HuH-7 (cell line): ENCODE measurements around the gene CRLF1.
"Not testable (repeated sequence)": the region's sequence is repeated elsewhere in the genome, so short reads cannot be mapped to it uniquely, and the experiment has no call there.

Experiments used
- DNase-seq: peaks from one replicate; pipeline ENCODE4 v3.0.0; 2011; ENCODE audit warnings: low spot score

CRLF1 gene

GRCh38 chr19:18592732-18593131, 13.9 kb downstream of the CRLF1 start:
- not testable (repeated sequence) for DNase-seq

- DNase-seq: no peak
Observed at GRCh38 chr19:18591735-18592385, 14.7 kb downstream of the CRLF1 start.

DNA sequence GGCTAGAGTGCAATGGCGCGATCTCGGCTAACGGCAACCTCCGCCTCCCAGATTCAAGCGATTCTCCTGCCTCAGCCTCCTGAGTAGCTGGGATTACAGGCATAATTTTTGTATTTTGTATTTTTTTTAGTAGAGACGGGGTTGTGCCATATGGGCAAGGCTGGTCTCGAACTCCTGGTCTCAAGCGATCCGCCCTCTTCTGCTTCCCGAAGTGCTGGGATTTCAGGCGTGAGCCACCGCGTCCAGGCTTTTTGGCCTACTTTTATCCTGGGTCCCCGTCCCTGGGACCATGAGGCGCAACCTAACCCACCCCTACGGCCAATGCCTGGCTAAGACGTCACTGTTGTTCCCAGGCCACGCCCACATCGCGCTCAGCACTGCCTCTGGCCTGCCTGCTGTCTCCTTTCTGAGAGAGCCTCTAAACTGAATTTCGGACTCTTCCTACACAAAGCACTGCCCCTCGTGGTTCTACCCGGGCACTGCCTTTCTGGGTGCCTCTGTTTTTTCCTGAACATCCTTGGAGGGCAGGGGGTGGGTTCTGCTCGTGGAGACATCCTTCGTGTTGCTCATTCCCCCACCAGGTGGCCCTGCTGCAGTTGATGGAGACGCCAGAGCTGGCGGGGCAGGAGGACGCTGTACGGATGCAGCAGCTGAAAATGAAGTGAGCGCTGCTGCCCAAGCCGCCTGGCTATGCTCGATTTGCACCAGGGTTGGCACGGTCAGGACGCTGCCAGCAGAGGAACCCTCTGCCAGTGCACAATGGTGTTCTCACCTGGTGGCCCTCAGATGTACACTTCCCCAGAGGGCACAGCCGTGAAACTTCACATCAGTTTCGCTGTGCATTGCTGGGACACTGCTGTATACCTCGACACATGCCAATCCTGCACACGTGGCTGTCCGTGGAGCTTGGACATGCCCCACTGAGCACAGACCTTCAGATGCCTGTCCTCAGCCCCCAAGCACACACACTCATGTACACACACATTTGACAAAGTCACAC, 16.0 kb downstream of the CRLF1 start:
- no peak for DNase-seq

DNA sequence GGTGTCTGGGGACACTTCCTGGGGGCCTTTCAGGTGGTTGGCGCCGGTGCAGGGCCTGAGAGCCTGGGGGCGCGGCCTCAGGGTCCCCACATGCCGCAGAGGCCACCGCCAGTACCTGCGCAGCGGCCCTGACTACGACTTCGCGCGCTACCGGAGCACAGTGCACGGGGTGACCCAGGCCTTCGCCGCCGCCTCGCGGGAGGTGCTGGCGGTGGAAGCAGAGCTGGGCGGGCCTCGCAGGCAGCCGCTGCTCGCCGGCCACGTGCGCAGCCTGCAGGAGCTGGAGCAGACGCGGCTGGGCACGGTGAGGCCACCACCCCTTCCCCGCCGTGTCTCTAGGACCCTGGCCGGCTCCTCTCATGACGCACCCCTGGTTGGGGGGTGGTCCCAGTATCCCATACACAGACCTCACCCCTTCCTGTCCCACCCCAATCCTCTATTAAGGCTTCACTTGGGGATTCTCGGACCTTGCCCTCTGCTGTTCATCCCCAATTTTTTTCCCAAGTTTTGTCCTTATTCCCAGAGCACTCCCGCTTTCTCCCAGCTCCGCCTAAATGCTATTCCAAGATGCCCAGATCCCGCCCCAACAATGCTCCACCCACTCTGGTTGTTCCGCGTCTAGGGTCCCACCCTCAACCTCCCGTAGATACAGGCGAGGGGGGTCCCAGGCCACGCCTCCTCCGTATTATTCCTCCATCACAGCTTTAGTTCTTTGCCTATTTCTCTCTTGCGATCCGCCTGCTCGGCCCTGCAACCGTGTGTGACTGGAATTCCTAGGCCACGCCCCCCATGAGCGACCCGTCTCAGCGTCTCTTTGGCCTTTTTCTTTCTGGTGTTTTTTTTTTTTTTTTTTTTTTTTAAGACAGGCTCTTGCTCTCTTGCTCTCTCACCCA, 17.0 kb downstream of the CRLF1 start:
- no peak for DNase-seq

DNA sequence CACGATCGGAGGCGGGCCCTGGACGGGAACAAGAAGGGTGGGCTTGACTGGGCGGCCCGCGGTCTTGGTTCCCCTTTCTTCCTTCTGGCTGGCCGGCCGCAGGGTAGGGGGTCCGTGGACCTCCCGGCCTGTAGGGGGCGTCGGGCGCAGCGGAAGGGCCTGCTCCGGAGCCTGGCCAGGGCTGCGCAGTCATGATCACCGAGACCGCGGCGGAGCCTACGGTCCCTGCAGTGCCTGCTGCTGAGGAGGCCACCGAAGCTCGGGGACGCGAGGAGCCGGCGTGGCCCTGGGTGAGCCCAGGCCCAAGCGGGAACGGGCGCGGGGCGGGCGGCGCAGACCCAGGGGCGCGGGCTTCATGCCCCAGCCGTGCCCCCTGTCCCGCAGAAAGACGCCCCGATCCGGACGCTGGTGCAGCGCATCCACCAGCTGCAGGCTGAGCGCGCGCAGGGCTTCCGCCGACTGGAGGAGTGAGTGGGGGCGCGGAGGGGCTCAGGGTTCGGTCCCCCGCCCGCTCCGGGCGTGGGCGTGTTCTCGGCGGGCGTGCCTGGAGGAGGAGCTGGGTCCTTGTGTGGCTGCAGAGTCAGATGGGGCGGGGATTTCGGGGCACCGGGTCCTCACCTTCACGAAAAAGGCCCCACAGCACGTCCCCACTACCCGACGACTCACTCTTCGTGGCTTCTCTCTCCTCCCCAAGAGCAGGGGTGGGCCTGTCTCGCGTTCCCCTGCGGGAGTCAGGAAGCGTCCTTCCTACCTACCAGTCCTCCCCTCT, 17.8 kb downstream of the CRLF1 start, which contains the start of gene REX1BD:
Gene REX1BD (plus strand): TSS at position 188 of the 769 bp plus-strand sequence. CDS start 4 bp downstream, at position 192.
- peak; percentile 70 for DNase-seq

- DNase-seq: no peak
Observed at GRCh38 chr19:18587962-18588610, 18.5 kb downstream of the CRLF1 start.

DNA sequence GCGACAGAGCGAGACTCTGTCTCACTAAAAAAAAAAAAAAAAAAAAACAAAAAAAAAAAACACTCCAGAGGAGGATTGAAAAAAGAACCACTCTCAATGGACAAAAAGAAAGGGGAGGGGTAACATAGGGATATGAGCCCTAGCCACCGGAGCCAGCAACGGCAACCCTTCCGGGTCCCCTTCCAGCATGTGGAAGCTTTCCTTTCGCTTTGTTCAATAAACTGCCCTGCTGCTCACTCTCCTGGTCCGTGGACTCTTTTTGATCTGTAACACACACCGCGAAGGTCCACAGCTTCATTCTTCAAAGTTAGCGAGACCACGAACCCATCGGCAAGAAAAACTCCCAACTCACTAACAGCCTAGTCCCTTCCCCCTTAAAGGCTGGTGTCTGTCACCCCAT, 19.0 kb downstream of the CRLF1 start:
- DNase-seq: no peak

GRCh38 chr19:18586306-18586705, 20.3 kb downstream of the CRLF1 start:
- DNase-seq: no peak

GRCh38 chr19:18580311-18580710, 26.3 kb downstream of the CRLF1 start:
- no peak for DNase-seq

DNA sequence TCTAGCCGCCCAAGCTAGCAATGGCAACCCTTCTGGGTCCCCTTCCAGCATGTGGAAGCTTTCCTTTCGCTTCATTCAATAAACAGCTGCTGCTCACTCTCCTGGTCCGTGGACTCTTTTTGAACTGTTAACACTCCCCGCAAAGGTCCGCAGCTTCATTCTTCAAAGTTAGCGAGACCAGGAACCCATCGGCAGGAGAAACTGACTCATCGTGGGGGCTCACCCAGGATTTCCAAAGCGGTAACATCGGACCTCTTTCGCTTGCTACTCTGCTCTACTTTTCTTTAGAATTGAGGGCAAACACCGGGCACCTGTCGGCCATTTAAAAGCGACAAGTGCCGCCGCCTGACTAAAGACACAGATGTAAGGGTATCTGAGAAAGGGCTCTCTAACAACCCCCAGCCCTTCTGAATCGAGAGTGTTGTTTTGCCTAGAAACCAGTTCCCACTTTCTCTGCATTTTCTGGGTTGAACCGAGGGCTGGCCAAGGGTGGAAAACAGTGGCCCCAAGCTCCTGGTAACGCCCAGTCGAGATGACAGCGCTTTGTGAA, 29.2 kb downstream of the CRLF1 start:
- DNase-seq: no peak

- DNase-seq: no peak
Observed at GRCh38 chr19:18576383-18576782, 30.2 kb downstream of the CRLF1 start.

DNA sequence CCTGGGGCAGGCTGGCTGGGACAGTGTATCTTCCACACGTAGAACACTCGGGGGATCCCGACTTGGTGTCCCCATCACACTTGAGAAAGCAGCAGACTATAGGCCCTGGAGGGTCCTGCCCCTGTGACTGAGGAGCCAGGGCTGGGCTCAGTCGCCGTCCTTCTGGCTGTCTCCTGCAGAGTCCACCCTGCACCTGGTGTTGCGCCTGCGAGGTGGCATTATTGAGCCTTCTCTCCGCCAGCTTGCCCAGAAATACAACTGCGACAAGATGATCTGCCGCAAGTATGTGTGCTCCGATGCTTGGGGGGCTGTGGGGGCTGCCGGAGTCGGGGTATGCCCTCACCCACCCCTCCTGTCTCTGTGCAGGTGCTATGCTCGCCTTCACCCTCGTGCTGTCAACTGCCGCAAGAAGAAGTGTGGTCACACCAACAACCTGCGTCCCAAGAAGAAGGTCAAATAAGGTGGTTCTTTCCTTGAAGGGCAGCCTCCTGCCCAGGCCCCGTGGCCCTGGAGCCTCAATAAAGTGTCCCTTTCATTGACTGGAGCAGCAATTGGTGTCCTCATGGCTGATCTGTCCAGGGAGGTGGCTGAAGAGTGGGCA, 31.8 kb downstream of the CRLF1 start:
- DNase-seq: no peak

GRCh38 chr19:18571564-18572344, 34.8 kb downstream of the CRLF1 start, which contains the start of gene UBA52:
UBA52 (plus strand) TSS chr19:18571857; CDS start chr19:18573301, 1,444 bp downstream.
- DNase-seq: peak; percentile 87

GRCh38 chr19:18568367-18568766, 38.2 kb downstream of the CRLF1 start:
- DNase-seq: no peak

DNA sequence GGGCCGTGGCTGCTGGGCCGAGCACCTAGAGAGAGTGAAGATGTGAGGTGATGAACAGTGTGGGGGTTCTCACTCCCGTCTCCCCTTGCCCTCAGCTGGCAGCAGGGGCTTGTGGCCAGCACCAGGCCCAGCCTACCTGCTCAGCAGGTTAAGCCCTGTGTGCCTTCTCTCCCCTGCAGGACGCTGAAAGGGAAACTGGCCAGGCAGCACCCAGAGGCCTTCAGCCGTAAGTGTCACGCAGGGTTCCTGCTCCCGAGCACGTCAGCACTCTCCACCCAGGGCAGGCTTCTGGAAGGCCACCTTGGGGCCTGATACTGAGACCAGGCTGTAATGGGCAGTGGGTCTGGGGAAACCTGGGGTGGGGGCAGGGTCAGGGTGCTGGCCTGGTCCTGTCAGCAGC, 39.6 kb downstream of the CRLF1 start:
- no peak for DNase-seq

DNA sequence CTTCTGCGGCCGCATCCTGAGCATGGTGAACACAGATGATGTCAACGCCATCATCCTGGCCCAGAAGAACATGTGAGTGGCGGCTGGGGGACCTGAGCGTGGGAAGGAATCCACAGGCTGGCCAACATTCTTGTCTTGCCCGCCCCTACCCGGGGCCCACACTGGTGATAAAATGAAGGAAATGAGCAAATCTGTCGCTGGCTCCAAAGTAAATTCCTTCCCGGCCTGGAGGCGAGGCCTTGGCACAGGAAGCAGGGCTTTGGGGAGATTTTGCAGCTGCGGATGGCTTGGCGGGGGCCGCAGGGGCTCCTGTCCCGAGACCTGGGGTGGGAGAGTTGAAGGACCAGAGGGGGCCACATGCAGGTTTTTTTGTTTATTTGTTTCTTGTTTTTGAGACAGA, 44.5 kb downstream of the CRLF1 start:
- DNase-seq: no peak

DNA sequence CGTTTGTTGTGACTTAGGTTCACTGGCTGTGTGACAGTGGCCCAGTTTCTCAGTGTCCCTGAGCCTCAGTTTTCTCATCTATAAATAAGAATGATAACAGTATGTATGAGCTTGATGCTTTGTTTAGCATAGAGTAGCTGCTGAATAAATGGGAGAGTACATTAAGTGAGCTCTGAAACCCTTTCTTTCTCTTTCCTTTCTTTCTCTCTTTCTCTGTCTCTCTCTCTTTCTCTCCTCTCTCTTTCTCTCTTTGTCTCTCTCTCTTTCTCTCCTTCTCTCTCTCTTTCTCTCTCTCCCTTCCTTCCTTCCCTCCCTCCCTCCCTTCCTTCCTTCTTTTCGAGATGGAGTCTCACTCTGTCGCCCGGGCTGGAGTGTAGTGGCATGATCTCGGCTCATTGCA, 46.9 kb downstream of the CRLF1 start:
- no peak for DNase-seq

- DNase-seq: no peak
Observed at GRCh38 chr19:18558604-18559003, 48.0 kb downstream of the CRLF1 start.

GRCh38 chr19:18558202-18558555, 48.4 kb downstream of the CRLF1 start:
- DNase-seq: no peak
